GM12864 (cell line): ENCODE data around the gene PLEKHM2.

ENCODE experiments used
- DNase-seq: peaks from one replicate; pipeline ENCODE4 v3.0.0-alpha.2; 2011; ENCODE audit warnings: low read depth
- H3K4me3 ChIP-seq: 2 replicates; pipeline ENCODE4 v1.5.1; 2011; ENCODE audit warnings: mild to moderate bottlenecking, low read depth, low read length, control low read depth
- CTCF ChIP-seq: IDR thresholded peaks from 2 replicates; pipeline ENCODE4 v1.5.1; 2011; ENCODE audit warnings: low read depth, mild to moderate bottlenecking, moderate library complexity, low read length, control low read depth, inconsistent platforms; ENCODE audit errors: missing control alignments

PLEKHM2 gene

GRCh38 chr1:15771836-15772515 is 87.9 kb downstream of the PLEKHM2 start:
- no peak overlapping the region for H3K4me3 ChIP-seq
- TF ChIP-seq CTCF = no peak
- DNase-seq = no peak

- no peak overlapping the region for H3K4me3 ChIP-seq
- TF ChIP-seq CTCF = no peak
- no peak for DNase-seq
Measured at GRCh38 chr1:15775706-15776105, 91.6 kb downstream of the PLEKHM2 start.

- no peak for TF ChIP-seq CTCF
- no peak for DNase-seq
- no peak overlapping the region for H3K4me3 ChIP-seq
Measured at GRCh38 chr1:15777909-15778707, 94.0 kb downstream of the PLEKHM2 start.
